Sciatic nerve (tissue), 2 donors: ENCODE measurements around the gene RFX7. TPM values are rescaled to one million over a fixed set of nuclear protein-coding genes. Genes with fewer than 3 reads are reported as not detected.
"Not testable (repeated sequence)": the region's sequence is repeated elsewhere in the genome, so short reads cannot be mapped to it uniquely, and the experiment has no call there.

ENCODE experiments used
- ATAC-seq: fragments of 200-7000 bp; cut with Tn5 transposase; one replicate; pipeline ENCODE4 v1.9.1; 2020; ENCODE audit warnings: mild to moderate bottlenecking, moderate library complexity
- DNase-seq: peaks from one replicate; pipeline ENCODE4 v3.0.0-alpha.2; 2020; ENCODE audit warnings: low spot score
- intact Hi-C: fragments of 100-400 bp; cut with DNase I; formaldehyde crosslinking; loops from one replicate; pipeline ENCODE4 v1.14.2; 2022
- total RNA-seq: library from RNA; stranded (reverse); fragmentation: NEBNext Ultra II Directional; extraction: Animal tissue kit (Norgen Biotek cat#: 25700); gene quantifications from one replicate; pipeline ENCODE4 v1.2.1, GENCODE V29; 2021
- donor health status: DM: no; HTN: no; CAD: no.
- donor health status: DM: no; HTN: no; CAD: no.

Gene RFX7
- total RNA-seq, result 19.6 TPM

- intact Hi-C loops, result no loop called here
- ATAC-seq, result peak; percentile 83
- DNase-seq, result peak; percentile 80
These were observed at the start of gene RFX7 for GRCh38 chr15:56243163-56244037. RFX7 (minus strand) TSS chr15:56243879; CDS start chr15:56243285, 594 bp downstream.

- intact Hi-C loops, result no loop called here
- ATAC-seq, result no peak
- DNase-seq, result no peak
These were observed 49.1 kb upstream of the RFX7 start for GRCh38 chr15:56292546-56293316.

GRCh38 chr15:56291741-56292140, 48.1 kb upstream of the RFX7 start:
- ATAC-seq (no peak), DNase-seq (no peak)
- intact Hi-C loops, result no loop called here

- DNase-seq (no peak), ATAC-seq (no peak)
- intact Hi-C loops, result no loop called here
These were observed 42.5 kb upstream of the RFX7 start for GRCh38 chr15:56286213-56286612.

- ATAC-seq, result no peak
These were observed 37.5 kb upstream of the RFX7 start for GRCh38 chr15:56281145-56281544.

GRCh38 chr15:56273724-56274123, 30.0 kb upstream of the RFX7 start:
- DNase-seq (no peak), ATAC-seq (no peak)
- intact Hi-C loops, result no loop called here

More at GRCh38 chr15:56281145-56281544, 37.5 kb upstream of the RFX7 start:
- intact Hi-C loops, result no loop called here
- no peak for DNase-seq

GRCh38 chr15:56272454-56272853, 28.8 kb upstream of the RFX7 start:
- intact Hi-C loops, result no loop called here
- ATAC-seq, result no peak
- DNase-seq, result no peak

GRCh38 chr15:56266465-56266864, 22.8 kb upstream of the RFX7 start:
- DNase-seq, intact Hi-C loops, ATAC-seq: not testable (repeated sequence)

- ATAC-seq (no peak), DNase-seq (no peak)
- intact Hi-C loops, result no loop called here
These were observed 18.3 kb upstream of the RFX7 start for GRCh38 chr15:56261854-56262509.

- ATAC-seq, intact Hi-C loops, DNase-seq: not testable (repeated sequence)
These were observed 13.6 kb upstream of the RFX7 start for GRCh38 chr15:56257306-56257705.

GRCh38 chr15:56254265-56254664, 10.6 kb upstream of the RFX7 start:
- intact Hi-C loops, result no loop called here
- ATAC-seq, result no peak

GRCh38 chr15:56252386-56252785, 8.7 kb upstream of the RFX7 start:
- no peak for ATAC-seq
- intact Hi-C loops, result no loop called here
- DNase-seq, result no peak

More at GRCh38 chr15:56254265-56254664, 10.6 kb upstream of the RFX7 start:
- no peak for DNase-seq

- intact Hi-C loops, result no loop called here
- DNase-seq, result no peak
- ATAC-seq, result no peak
These were observed 7.8 kb upstream of the RFX7 start for GRCh38 chr15:56251315-56252095.

GRCh38 chr15:56250626-56251025, 6.9 kb upstream of the RFX7 start:
- no peak for DNase-seq
- intact Hi-C loops, result no loop called here
- ATAC-seq, result no peak

GRCh38 chr15:56249092-56249491, 5.4 kb upstream of the RFX7 start:
- DNase-seq, result no peak
- intact Hi-C loops, result no loop called here

GRCh38 chr15:56248311-56248992, 4.8 kb upstream of the RFX7 start:
- ATAC-seq (no peak), DNase-seq (no peak)
- intact Hi-C loops, result no loop called here

More at GRCh38 chr15:56249092-56249491, 5.4 kb upstream of the RFX7 start:
- no peak for ATAC-seq

- DNase-seq, result no peak
- ATAC-seq, result no peak
- intact Hi-C loops, result no loop called here
These were observed 3.6 kb upstream of the RFX7 start for GRCh38 chr15:56247266-56247665.
